Trophoblast cell (in vitro differentiated cells and primary cell): ENCODE results near the gene ORMDL1.

Experiments
- DNase-seq, 2 donors: peaks; one replicate each; pipeline ENCODE4 v3.0.0-alpha.2; 2016
- H2AFZ ChIP-seq: 2 replicates; pipeline ENCODE4 v1.6.1; 2013; ENCODE audit warnings: low read length, moderate library complexity, mild to moderate bottlenecking; ENCODE audit not compliant: insufficient read depth, poor library complexity
- H2AK5ac ChIP-seq: 2 replicates; pipeline ENCODE4 v1.6.1; 2013; ENCODE audit warnings: mild to moderate bottlenecking, low read length
- H2BK120ac ChIP-seq: 2 replicates; pipeline ENCODE4 v1.6.1; 2013; ENCODE audit warnings: low read length, mild to moderate bottlenecking, moderate library complexity; ENCODE audit not compliant: insufficient read depth, poor library complexity
- H2BK12ac ChIP-seq: 2 replicates; pipeline ENCODE4 v1.6.1; 2013; ENCODE audit warnings: mild to moderate bottlenecking, low read length, moderate library complexity
- H2BK5ac ChIP-seq: 2 replicates; pipeline ENCODE4 v1.6.1; 2013; ENCODE audit warnings: low read length, low read depth, moderate library complexity, mild to moderate bottlenecking; ENCODE audit not compliant: poor library complexity
- H3K14ac ChIP-seq: 2 replicates; pipeline ENCODE4 v1.6.1; 2013; ENCODE audit warnings: mild to moderate bottlenecking, low read length
- H3K18ac ChIP-seq: 2 replicates; pipeline ENCODE4 v1.6.1; 2013; ENCODE audit warnings: mild to moderate bottlenecking, low read length
- H3K23ac ChIP-seq: 2 replicates; pipeline ENCODE4 v1.6.1; 2013; ENCODE audit warnings: low read length
- H3K27ac ChIP-seq: 2 replicates; pipeline ENCODE4 v1.5.1; 2013; ENCODE audit warnings: low read depth, mild to moderate bottlenecking, inconsistent platforms, low read length, moderate library complexity
- H3K27me3 ChIP-seq: 2 replicates; pipeline ENCODE4 v1.6.1; 2013; ENCODE audit warnings: inconsistent platforms, mild to moderate bottlenecking, low read length, moderate library complexity; ENCODE audit not compliant: insufficient read depth
- H3K36me3 ChIP-seq, 2 experiments: 1 replicate in 1 of 2; 2 replicates in 1 of 2; pipeline ENCODE4 v1.6.1; 2013; ENCODE audit warnings: low read length in 2 of 2, mild to moderate bottlenecking in 2 of 2, moderate library complexity in 1 of 2; ENCODE audit not compliant: insufficient read depth in 2 of 2, control insufficient read depth in 1 of 2
- H3K4ac ChIP-seq: 2 replicates; pipeline ENCODE4 v1.6.1; 2013; ENCODE audit warnings: low read depth, mild to moderate bottlenecking, low read length, moderate library complexity
- H3K4me1 ChIP-seq, 2 experiments: 1 replicate in 1 of 2; 2 replicates in 1 of 2; pipeline ENCODE4 v1.6.1; 2013; ENCODE audit warnings: low read length in 2 of 2, mild to moderate bottlenecking in 2 of 2, moderate library complexity in 1 of 2; ENCODE audit not compliant: insufficient read depth in 2 of 2, control insufficient read depth in 1 of 2
- H3K4me2 ChIP-seq: 2 replicates; pipeline ENCODE4 v1.6.1; 2013; ENCODE audit warnings: inconsistent platforms, mild to moderate bottlenecking, low read length, moderate library complexity
- H3K4me3 ChIP-seq: 2 replicates; pipeline ENCODE4 v1.5.1; 2013; ENCODE audit warnings: mild to moderate bottlenecking, low read depth, low read length, inconsistent platforms
- H3K79me1 ChIP-seq: one replicate; pipeline ENCODE4 v1.6.1; 2013; ENCODE audit warnings: low read length
- H3K79me2 ChIP-seq: 2 replicates; pipeline ENCODE4 v1.6.1; 2013; ENCODE audit warnings: low read length, mild to moderate bottlenecking; ENCODE audit not compliant: control insufficient read depth, insufficient read depth, poor library complexity
- H3K9ac ChIP-seq: 2 replicates; pipeline ENCODE4 v1.6.1; 2013; ENCODE audit warnings: mild to moderate bottlenecking, low read length
- H3K9me3 ChIP-seq: 2 replicates; pipeline ENCODE4 v1.6.1; 2013; ENCODE audit warnings: low read depth, mild to moderate bottlenecking, control low read depth, inconsistent platforms, low read length; ENCODE audit not compliant: insufficient read depth
- H4K12ac ChIP-seq: 2 replicates; pipeline ENCODE4 v1.6.1; 2013; ENCODE audit warnings: low read depth, mild to moderate bottlenecking, low read length, moderate library complexity
- H4K8ac ChIP-seq: 2 replicates; pipeline ENCODE4 v1.6.1; 2013; ENCODE audit warnings: low read depth, mild to moderate bottlenecking, low read length, moderate library complexity
- H4K91ac ChIP-seq: one replicate; pipeline ENCODE4 v1.6.1; 2013; ENCODE audit warnings: low read depth, mild to moderate bottlenecking, low read length, moderate library complexity
- WGBS: extraction: QIAGEN DNeasy Blood & Tissue Kit; methylation state at CpG from one replicate; pipeline ENCODE4 v1.1.7; 2013; ENCODE audit warnings: missing lambda C conversion rate; ENCODE audit not compliant: insufficient read length, insufficient coverage; ENCODE audit errors: extremely low coverage; 5-methylcytosine and 5-hydroxymethylcytosine counted together

Gene ORMDL1

DNA sequence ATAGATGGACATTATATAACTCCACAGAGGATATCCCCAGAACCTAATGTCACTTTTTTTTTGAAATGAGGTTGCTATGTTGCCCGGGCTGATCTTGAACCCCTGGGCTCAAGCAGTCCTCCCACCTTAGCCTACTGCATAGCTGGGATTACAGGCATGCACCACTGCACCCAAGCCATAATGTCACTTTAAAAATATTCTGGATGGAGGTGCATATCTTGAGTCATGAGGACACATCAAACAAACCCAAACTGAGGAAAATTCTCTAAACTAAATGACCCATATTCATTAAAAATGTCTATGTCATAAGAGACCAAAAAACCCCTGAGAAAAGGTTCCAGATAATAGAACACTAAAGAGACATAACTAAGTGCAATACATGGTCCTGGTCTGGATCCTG lies 57.9 kb downstream of the ORMDL1 start:
- no peaks in the 10 kb centered on the region for H3K79me2 ChIP-seq
- H3K9ac ChIP-seq: no peak overlapping the region
- H4K12ac ChIP-seq: no peak overlapping the region

DNA sequence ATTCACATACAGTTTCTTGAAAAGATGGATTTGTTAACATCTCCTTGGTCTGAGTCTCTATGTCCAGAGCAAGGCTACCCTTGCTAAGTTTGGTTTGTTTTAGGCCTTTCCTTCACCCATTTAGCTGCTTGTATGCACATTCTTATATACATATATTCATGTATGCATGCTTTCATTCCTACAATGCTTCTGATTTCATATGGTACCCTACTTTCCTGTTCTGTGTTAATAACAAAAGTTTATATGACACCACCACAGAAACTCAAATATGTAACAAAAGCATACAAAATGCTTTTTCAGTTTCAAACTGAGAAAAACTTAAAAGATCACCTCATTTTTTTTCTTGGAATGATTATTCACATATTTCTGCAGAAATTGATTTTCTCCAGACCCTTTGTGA lies 60.9 kb downstream of the ORMDL1 start:
- Histone ChIP-seq H3K9me3 (no peaks in the 10 kb centered on the region), H3K4me1 (no peaks in the 10 kb centered on the region), H2BK12ac (no peak overlapping the region), H3K4me3 (no peak overlapping the region), H3K9ac (no peak overlapping the region), H4K12ac (no peak overlapping the region), H4K8ac (no peak overlapping the region), H2BK120ac (no peak overlapping the region), H2AK5ac (no peak overlapping the region), H4K91ac (no peak overlapping the region), H3K79me2 (no peaks in the 10 kb centered on the region), H3K14ac (no peak overlapping the region), H3K36me3 (no peaks in the 10 kb centered on the region), H3K4ac (no peak overlapping the region), H3K79me1 (no peaks in the 10 kb centered on the region), H3K18ac (no peak overlapping the region), H3K27me3 (no peaks in the 10 kb centered on the region), H2AFZ (no peak overlapping the region), H3K27ac (no peak overlapping the region), H3K23ac (no peak overlapping the region), H2BK5ac (no peak overlapping the region), H3K4me2 (no peak overlapping the region)
- no peak for DNase-seq

More for the DNA sequence above, 57.9 kb downstream of the ORMDL1 start:
- H2BK120ac ChIP-seq: no peak overlapping the region
- no peak overlapping the region for H2BK5ac ChIP-seq
- no peak overlapping the region for H3K4ac ChIP-seq
- no peak overlapping the region for H3K27ac ChIP-seq
- no peak overlapping the region for H4K8ac ChIP-seq
- H2AFZ ChIP-seq: no peak overlapping the region
- no CpG with 5 or more reads among the region's 1 CpG for WGBS
- no peak overlapping the region for H3K23ac ChIP-seq
- H2AK5ac ChIP-seq: no peak overlapping the region
- no peak overlapping the region for H4K91ac ChIP-seq
- H3K4me2 ChIP-seq: no peak overlapping the region
- no peaks in the 10 kb centered on the region for H3K4me1 ChIP-seq
- H2BK12ac ChIP-seq: no peak overlapping the region
- no peaks in the 10 kb centered on the region for H3K27me3 ChIP-seq
- no peak overlapping the region for H3K14ac ChIP-seq
- DNase-seq: no peak
- no peaks in the 10 kb centered on the region for H3K9me3 ChIP-seq
- peaks cover 0 to 1% of the 10 kb centered on the region in 2 experiments for H3K36me3 ChIP-seq
- H3K4me3 ChIP-seq: no peak overlapping the region
- no peaks in the 10 kb centered on the region for H3K79me1 ChIP-seq
- H3K18ac ChIP-seq: no peak overlapping the region
